Activated CD8-positive, alpha-beta T cell treated with anti-CD3 and anti-CD28 coated beads for 36 hours (primary cell): ENCODE data around the gene BMP7. TPM values are rescaled to one million over a fixed set of nuclear protein-coding genes. Genes with fewer than 3 reads are reported as not detected.

ENCODE experiments used
- ATAC-seq: fragments of 200-7000 bp; cut with Tn5 transposase; one replicate; pipeline ENCODE4 v1.10.0; 2021; ENCODE audit warnings: mild to moderate bottlenecking, moderate library complexity
- CTCF ChIA-PET: fragments of 350-600 bp; sonication (Branson Sonifier 250); formaldehyde crosslinking; loops from one replicate; lab custom pipeline; 2021; ENCODE audit warnings: antibody characterized with exemption; lab: Charles Lee
- POLR2A ChIA-PET: fragments of 350-600 bp; sonication (Branson Sonifier 250); formaldehyde crosslinking; loops from one replicate; lab custom pipeline; 2021; ENCODE audit warnings: antibody characterized with exemption; lab: Charles Lee
- DNase-seq: peaks from one replicate; pipeline ENCODE4 v3.0.0-alpha.2; 2020
- H3K27ac Mint-ChIP-seq: one replicate; pipeline ENCODE4 v1.8.0; 2021; ENCODE audit warnings: mild to moderate bottlenecking, mixed read lengths
- H3K27me3 Mint-ChIP-seq: one replicate; pipeline ENCODE4 v1.8.0; 2021; ENCODE audit warnings: mixed read lengths
- H3K36me3 Mint-ChIP-seq: one replicate; pipeline ENCODE4 v1.8.0; 2021; ENCODE audit warnings: low read depth, mixed read lengths
- H3K4me1 Mint-ChIP-seq: one replicate; pipeline ENCODE4 v1.8.0; 2021; ENCODE audit warnings: low read depth, mixed read lengths
- H3K4me3 Mint-ChIP-seq: one replicate; pipeline ENCODE4 v1.8.0; 2021; ENCODE audit warnings: mild to moderate bottlenecking, moderate library complexity, mixed read lengths
- H3K9me3 Mint-ChIP-seq: one replicate; pipeline ENCODE4 v1.8.0; 2021; ENCODE audit warnings: mixed read lengths
- intact Hi-C: fragments of 100-400 bp; cut with micrococcal nuclease; formaldehyde crosslinking; loops from one replicate; pipeline ENCODE4 v1.10.0; 2022
- total RNA-seq, 2 experiments: library from RNA; stranded (reverse); gene quantifications; one replicate each; pipeline ENCODE4 v1.2.3, GENCODE V29; 2021
- TF ChIP-seq, protein P1 (sequence below): fragments of 200-600 bp; IDR thresholded peaks from one replicate; pipeline ENCODE4 v1.8.0; 2022; ENCODE audit warnings: antibody characterized with exemption, mild to moderate bottlenecking

BMP7 gene
- total RNA-seq, 2 experiments from 2014 or later = not detected

DNA sequence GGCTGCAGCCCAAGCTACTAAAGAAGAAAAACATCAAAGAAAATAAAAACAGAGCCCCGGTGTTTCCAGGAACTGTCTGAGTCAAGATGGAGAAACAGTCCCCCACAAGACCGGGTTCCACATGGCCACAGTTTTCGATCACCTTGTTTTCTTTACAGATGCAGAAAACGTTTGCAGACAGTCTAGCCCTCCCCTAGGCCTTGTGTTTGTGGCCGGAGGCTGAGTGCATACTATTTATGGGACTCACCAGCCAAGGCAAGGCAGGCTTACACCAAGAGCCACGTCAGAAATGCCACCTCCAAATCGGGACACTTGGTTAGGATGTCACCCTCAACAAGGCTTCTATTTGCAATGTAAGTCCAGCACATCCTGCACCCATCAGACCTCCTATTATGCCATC is 97.3 kb downstream of the BMP7 start:
- Mint-ChIP-seq H3K9me3 (no peaks in the 10 kb centered on the region), H3K4me3 (no peak overlapping the region), H3K27ac (no peak overlapping the region), H3K27me3 (no peaks in the 10 kb centered on the region), H3K4me1 (no peaks in the 10 kb centered on the region), H3K36me3 (no peaks in the 10 kb centered on the region)
- intact Hi-C loops = no loop called here
- TF ChIP-seq, protein P1, sequence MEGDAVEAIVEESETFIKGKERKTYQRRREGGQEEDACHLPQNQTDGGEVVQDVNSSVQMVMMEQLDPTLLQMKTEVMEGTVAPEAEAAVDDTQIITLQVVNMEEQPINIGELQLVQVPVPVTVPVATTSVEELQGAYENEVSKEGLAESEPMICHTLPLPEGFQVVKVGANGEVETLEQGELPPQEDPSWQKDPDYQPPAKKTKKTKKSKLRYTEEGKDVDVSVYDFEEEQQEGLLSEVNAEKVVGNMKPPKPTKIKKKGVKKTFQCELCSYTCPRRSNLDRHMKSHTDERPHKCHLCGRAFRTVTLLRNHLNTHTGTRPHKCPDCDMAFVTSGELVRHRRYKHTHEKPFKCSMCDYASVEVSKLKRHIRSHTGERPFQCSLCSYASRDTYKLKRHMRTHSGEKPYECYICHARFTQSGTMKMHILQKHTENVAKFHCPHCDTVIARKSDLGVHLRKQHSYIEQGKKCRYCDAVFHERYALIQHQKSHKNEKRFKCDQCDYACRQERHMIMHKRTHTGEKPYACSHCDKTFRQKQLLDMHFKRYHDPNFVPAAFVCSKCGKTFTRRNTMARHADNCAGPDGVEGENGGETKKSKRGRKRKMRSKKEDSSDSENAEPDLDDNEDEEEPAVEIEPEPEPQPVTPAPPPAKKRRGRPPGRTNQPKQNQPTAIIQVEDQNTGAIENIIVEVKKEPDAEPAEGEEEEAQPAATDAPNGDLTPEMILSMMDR = no peak
- ChIA-PET POLR2A (no interaction called here), CTCF (no interaction called here)
- DNase-seq (no peak), ATAC-seq (no peak)

DNA sequence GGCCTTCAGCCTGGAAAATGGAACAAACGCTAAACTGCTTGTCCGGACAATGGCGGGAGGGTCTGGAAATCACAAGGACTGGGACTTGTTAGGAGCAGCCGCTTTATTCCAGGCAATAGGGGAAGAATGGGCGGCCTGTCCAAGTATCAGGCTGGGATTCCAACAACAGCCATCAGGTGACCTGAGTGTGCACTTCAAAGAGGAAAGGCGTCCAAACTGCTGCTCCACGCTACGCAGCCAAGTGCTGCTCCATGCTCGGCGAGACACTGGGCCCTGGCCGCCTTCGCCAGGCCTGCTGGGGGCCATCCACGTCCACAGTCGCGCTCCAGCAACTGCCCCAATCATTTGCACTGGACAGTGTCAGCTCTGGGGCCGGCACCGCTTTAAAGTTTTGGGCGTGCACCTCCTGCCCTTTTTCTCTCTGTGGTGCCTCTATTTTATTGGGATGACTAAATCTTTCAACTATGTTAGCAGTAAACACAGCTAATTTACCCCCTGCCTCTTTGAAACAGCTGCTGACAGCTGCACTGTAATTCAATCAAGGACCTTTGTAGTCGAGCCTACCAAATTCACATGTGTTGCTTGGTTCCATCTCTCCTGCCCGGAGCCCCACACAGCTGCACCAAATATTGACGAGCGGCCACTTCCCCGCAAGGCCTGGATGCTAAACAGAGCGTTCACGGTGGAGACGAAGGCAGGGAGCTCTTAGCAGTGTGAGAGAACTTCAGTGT is 98.3 kb downstream of the BMP7 start:
- ATAC-seq (no peak), DNase-seq (no peak)
- Mint-ChIP-seq H3K27me3 (no peaks in the 10 kb centered on the region), H3K4me1 (no peaks in the 10 kb centered on the region), H3K9me3 (no peaks in the 10 kb centered on the region), H3K4me3 (no peak overlapping the region), H3K27ac (no peak overlapping the region), H3K36me3 (no peaks in the 10 kb centered on the region)
- CTCF ChIA-PET = no interaction called here
- intact Hi-C loops = no loop called here
- TF ChIP-seq, protein P1 = no peak
- POLR2A ChIA-PET = no interaction called here

DNA sequence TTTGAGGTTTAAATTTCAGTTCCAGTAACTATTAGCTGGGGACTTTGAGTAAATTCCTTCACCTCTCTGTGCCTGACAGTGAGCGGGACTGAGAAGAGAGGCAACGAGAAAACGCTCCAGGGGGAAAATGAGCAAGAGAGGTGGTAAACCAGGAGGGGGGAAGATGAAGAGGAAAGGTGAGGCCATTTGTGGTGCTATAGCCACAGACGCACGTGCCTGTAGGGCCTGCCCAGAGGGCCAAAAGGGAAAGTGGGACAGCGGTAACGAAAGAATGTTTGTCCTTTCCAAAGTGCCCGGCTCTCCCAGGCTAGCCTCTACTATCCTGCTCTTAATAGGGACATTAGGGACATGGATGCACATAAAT is 99.2 kb downstream of the BMP7 start:
- Mint-ChIP-seq H3K27me3 (no peaks in the 10 kb centered on the region), H3K4me1 (no peaks in the 10 kb centered on the region), H3K4me3 (no peak overlapping the region), H3K9me3 (no peaks in the 10 kb centered on the region), H3K27ac (no peak overlapping the region), H3K36me3 (no peaks in the 10 kb centered on the region)
- TF ChIP-seq, protein P1 = no peak
- intact Hi-C loops = no loop called here
- DNase-seq (no peak), ATAC-seq (no peak)
- POLR2A ChIA-PET = no interaction called here
- CTCF ChIA-PET = no interaction called here

DNA sequence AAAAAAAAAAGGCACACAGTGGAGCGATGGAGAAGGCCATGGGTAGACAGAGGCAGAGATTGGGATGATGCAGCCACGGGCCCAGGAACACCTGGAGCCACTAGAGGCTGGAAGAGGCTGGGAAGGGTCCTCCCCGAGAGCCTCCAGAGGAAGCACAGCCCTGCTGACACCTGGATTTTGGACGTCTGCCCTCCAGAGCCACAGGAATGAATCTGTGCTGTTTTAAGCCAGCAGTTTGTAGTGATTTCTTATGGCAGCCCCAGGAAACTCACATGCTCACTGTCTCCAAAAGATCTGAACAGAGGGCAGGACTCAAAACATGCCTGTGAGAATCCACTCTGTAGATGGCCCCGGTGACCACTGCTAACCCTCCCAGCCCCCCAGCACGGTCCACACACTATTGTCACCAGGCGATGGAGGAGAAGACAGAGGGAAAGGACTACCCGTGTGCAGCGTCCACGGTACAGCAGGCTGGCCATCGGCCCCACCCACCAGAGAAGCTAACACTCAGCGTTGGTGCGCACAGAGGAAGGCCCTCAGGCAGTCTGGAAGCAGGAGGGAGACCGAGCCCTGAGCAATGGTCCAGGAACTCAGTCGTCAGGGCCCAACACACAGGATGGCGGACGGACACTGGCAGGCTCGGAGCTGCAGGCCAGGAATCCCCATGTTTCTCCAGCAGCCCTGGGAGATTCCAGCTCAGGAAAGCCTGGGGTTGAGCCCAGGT is 99.7 kb downstream of the BMP7 start:
- no peaks in the 10 kb centered on the region for H3K27me3 Mint-ChIP-seq
- ChIA-PET CTCF (no interaction called here), POLR2A (no interaction called here)
- H3K4me1 Mint-ChIP-seq = no peaks in the 10 kb centered on the region
- DNase-seq (no peak), ATAC-seq (no peak)
- no peaks in the 10 kb centered on the region for H3K9me3 Mint-ChIP-seq
- intact Hi-C loops = no loop called here
- no peak overlapping the region for H3K27ac Mint-ChIP-seq
- H3K4me3 Mint-ChIP-seq = no peak overlapping the region
- no peaks in the 10 kb centered on the region for H3K36me3 Mint-ChIP-seq
- TF ChIP-seq, protein P1 = no peak

DNA sequence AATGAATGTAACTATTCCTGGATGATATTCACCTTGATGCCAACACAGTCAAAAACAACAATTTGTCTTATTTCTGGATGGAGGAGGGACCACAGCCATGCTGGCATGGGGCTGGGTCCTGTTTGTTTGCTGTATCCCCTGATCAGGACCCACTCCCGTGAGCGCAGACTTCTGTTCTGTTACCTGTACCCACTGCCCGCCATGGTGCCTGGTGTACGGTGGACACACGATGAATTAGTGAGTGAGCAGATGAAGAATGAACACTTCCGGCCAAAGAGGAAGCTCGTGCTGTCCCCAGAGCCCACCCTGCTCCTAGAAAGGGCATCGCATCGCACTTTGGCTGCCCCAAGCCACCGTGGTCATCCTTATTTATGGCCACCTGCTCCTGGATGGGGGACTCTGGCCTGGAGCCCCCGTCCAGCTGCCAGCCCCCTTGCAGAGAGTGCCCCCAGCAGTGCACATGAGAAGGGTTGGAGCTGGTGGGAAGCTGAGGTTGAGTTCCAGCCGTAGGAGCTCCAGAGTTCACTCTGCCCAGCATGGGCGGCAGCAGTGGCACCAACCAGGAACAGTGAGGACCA is 100.9 kb downstream of the BMP7 start:
- TF ChIP-seq, protein P1 = no peak
- ATAC-seq = no peak

More for the DNA sequence above, 100.9 kb downstream of the BMP7 start:
- Mint-ChIP-seq H3K27me3 (no peaks in the 10 kb centered on the region), H3K9me3 (no peaks in the 10 kb centered on the region), H3K36me3 (no peaks in the 10 kb centered on the region), H3K4me3 (no peak overlapping the region), H3K27ac (no peak overlapping the region), H3K4me1 (no peaks in the 10 kb centered on the region)
- DNase-seq = no peak
- CTCF ChIA-PET = no interaction called here
- POLR2A ChIA-PET = no interaction called here
- intact Hi-C loops = no loop called here
